NCI-H82 treated with DMSO at 0.1 percent for 48 hours (cell line): ENCODE measurements around the gene ATP1A2.

ENCODE experiments used
- DNase-seq: peaks from one replicate; lab custom pipeline; 2025; ENCODE audit not compliant: unreplicated experiment; lab: John Stamatoyannopoulos, UW

The ATP1A2 gene

DNA sequence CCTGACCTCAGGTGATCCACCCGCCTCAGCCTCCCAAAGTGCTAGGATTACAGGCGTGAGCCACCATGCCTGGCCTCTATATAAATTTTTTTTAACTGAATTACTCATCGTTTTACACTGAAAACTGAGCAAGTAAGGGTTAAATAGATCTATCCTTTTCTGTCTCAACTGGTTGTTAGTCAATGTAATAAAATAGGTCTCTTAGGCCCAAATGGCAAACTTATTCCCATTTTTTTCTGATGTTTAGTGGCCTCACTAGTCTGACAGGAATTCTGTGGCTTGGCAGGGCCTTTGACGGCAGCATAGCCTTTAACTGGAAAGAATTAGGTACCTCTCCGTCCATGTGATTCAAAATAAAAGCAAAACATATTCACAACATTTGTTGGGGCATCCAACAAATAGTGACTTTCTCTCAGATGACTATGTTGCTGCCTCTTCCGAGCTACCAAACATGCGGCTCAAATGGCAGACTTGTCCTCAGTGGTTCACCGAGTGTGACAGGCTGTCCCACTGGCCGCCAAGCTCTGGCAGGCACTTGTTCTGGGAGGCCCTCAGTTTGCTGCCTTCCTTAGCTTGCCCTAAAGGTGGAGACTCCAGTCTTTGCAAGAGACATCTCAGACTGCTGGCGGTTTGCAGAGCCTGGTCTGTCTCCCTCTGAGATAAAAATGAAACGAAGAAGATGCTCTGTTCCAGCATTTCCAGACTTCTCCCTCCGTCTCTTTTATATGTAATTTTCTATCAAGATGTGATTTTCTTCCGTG lies 53.2 kb downstream of the ATP1A2 start:
- no peak for DNase-seq

- no peak for DNase-seq
Observed at GRCh38 chr1:160169553-160170399, 54.2 kb downstream of the ATP1A2 start.

- DNase-seq, result no peak
Observed at GRCh38 chr1:160171354-160171753, 55.8 kb downstream of the ATP1A2 start.

- no peak for DNase-seq
Observed at GRCh38 chr1:160171980-160172379, 56.4 kb downstream of the ATP1A2 start.

GRCh38 chr1:160177231-160177630 lies 61.7 kb downstream of the ATP1A2 start:
- DNase-seq, result peak; percentile 47

GRCh38 chr1:160177667-160178066 lies 62.1 kb downstream of the ATP1A2 start:
- DNase-seq, result peak; percentile 47

GRCh38 chr1:160178731-160179130 lies 63.2 kb downstream of the ATP1A2 start:
- DNase-seq, result no peak

- DNase-seq, result no peak
Observed at GRCh38 chr1:160179336-160179735, 63.8 kb downstream of the ATP1A2 start.

GRCh38 chr1:160186246-160186645 lies 70.7 kb downstream of the ATP1A2 start:
- no peak for DNase-seq

DNA sequence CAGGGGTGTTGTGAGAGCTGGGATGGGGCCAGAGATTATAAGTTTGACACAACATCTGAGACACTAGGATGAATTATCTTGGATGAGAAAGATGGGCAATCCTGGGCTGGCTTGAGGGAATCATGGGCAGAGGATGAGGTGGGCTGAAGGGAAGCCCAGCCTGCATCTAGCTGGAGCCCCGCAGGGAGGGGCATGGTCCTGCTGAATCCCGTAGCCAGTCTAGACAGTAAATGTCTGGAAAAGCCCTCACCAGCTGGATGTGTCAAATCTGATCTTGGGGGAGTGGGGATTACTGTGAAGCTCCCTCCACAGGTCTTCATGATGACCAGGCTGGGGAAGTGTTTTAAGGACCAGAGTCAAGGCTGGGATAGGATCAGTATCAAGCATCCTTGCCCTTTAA lies 71.2 kb downstream of the ATP1A2 start:
- peak; percentile 19 for DNase-seq

GRCh38 chr1:160187407-160187806 lies 71.8 kb downstream of the ATP1A2 start:
- no peak for DNase-seq

GRCh38 chr1:160188341-160188740 lies 72.8 kb downstream of the ATP1A2 start:
- DNase-seq, result no peak

DNA sequence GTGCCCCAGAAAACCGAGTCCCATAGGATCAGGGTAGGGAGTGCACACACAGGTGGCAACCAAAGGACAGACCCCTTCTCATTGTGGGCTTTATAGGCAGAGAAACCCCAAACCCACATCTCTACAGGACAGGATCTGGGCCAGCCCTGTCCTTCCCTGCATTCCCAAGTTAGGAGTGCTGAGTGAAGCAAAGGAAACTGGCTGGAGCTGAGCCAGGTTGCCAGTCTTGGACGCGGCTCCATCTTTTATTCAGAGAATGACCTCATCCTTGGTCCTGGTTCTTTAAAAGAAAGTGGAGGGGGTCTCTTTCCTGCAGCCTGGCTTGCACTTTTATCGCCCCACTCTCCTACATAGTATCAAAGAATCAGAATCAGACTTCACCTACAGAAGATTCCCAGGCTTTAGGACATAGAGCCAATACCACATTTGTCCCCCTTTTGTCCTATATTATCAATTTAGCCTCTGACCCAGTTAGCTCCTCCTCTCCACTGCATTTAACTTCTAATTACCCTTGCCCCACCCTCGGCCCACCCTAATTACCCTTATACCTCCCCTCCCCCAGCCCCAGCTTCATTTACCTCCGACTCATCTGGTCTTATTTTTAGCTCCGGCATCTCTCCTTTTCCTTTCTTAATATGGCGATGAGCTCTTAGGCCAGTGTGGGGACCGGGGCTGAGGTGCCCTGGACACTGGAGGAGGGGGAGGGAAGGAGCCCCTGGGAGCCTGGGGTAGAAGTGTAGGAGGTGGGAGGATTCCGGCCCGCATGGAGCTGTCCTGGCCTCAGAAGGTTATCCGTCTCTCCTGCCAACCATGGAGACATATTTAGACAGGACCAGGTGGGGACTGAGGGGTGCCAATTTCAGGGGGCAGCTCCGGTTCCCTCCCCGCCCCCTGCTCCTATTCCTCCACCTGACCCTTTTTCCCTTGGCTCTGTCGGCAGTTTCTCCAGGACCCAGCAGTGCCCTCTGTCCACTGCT lies 74.4 kb downstream of the ATP1A2 start, which contains the start of gene CASQ1:
CASQ1 (plus strand) TSS at position 927 of the 977 bp plus-strand sequence. CDS start 177 bp downstream, outside the sequence.
- no peak for DNase-seq

- DNase-seq, result no peak
Observed at GRCh38 chr1:160191756-160192155, 76.2 kb downstream of the ATP1A2 start.

DNA sequence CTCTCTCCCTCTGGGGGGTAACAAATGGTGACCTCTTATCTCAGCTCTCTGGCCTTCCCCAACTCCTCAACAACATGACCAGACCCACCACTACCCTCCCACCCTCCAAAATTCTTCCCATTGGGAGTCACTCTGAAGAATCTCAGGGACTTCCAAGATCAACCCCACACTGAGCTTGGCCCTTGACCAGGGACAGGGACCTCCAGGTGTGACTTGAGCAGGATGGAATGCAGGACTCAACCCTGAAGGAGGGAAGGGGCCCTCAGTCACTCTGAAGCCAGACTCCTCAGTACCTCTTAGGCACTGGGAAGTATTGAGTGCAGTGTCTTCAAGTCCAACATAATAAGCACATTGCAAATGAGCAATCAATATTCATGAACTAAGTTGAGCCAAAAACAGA lies 76.7 kb downstream of the ATP1A2 start:
- DNase-seq, result no peak
